ENCODE results near the gene CHGA.

DNA sequence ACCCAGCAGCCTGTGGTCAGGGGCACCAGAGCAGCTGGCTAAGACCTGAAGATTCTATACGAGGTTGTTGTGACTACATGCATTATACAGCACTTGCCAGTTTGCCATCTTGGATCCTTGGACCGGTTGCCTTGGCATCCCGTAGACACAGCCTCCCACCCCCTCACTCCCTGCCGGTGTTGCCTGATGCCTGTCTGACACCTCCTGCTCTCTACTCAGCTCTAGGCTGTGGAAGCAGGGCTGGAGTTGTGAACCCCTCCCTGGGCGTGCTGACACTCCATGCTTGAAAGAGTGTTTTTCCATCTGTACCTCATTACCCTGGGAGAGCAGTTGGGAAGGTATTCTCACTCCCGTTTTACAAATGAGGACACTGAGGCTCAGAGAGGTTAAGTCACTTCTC, 2.5 kb downstream of the CHGA start:
- TF ChIP-seq, protein P1, sequence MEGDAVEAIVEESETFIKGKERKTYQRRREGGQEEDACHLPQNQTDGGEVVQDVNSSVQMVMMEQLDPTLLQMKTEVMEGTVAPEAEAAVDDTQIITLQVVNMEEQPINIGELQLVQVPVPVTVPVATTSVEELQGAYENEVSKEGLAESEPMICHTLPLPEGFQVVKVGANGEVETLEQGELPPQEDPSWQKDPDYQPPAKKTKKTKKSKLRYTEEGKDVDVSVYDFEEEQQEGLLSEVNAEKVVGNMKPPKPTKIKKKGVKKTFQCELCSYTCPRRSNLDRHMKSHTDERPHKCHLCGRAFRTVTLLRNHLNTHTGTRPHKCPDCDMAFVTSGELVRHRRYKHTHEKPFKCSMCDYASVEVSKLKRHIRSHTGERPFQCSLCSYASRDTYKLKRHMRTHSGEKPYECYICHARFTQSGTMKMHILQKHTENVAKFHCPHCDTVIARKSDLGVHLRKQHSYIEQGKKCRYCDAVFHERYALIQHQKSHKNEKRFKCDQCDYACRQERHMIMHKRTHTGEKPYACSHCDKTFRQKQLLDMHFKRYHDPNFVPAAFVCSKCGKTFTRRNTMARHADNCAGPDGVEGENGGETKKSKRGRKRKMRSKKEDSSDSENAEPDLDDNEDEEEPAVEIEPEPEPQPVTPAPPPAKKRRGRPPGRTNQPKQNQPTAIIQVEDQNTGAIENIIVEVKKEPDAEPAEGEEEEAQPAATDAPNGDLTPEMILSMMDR (IDR thresholded peaks at IDR 0.05; ENCODE audit: low read depth, low read length) = no peak
- TF ChIP-seq POLR2A (IDR thresholded peaks at IDR 0.05; ENCODE audit: extremely low read depth, insufficient read length) = no peak
- TF ChIP-seq, protein P2, sequence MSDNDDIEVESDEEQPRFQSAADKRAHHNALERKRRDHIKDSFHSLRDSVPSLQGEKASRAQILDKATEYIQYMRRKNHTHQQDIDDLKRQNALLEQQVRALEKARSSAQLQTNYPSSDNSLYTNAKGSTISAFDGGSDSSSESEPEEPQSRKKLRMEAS (IDR thresholded peaks at IDR 0.05; ENCODE audit: low read depth, low read length) = no peak
- no peak for TF ChIP-seq MYC (IDR thresholded peaks at IDR 0.05; ENCODE audit: low read depth, low read length)
